HEK293T (cell line): ENCODE data around the gene PRKCE.

Source experiments
- ARNT ChIP-seq: fragments of 450-650 bp; IDR thresholded peaks from 2 replicates; pipeline ENCODE4 v1.6.1; 2017; ENCODE audit warnings: mild to moderate bottlenecking
- BHLHE40 ChIP-seq: fragments of 450-650 bp; IDR thresholded peaks from 2 replicates; pipeline ENCODE4 v1.6.1; 2016; ENCODE audit warnings: mild to moderate bottlenecking, moderate library complexity, borderline replicate concordance
- ELF4 ChIP-seq: fragments of 450-650 bp; IDR thresholded peaks from 2 replicates; pipeline ENCODE4 v1.6.1; 2017; ENCODE audit warnings: antibody characterized with exemption
- FOXA1 ChIP-seq: fragments of 450-650 bp; IDR thresholded peaks from 2 replicates; pipeline ENCODE4 v1.6.1; 2016; ENCODE audit warnings: mild to moderate bottlenecking
- FOXK2 ChIP-seq: fragments of 450-650 bp; IDR thresholded peaks from 2 replicates; pipeline ENCODE4 v1.6.1; 2016; ENCODE audit warnings: mild to moderate bottlenecking
- FOXM1 ChIP-seq: fragments of 450-650 bp; IDR thresholded peaks from 2 replicates; pipeline ENCODE4 v1.6.1; 2017; ENCODE audit warnings: mild to moderate bottlenecking, borderline replicate concordance
- HDGF ChIP-seq: fragments of 450-650 bp; IDR thresholded peaks from 2 replicates; pipeline ENCODE4 v1.6.1; 2017; ENCODE audit warnings: antibody characterized with exemption, borderline replicate concordance
- LEF1 ChIP-seq: fragments of 450-650 bp; IDR thresholded peaks from 2 replicates; pipeline ENCODE4 v1.6.1; 2017; ENCODE audit warnings: mild to moderate bottlenecking, borderline replicate concordance
- NFRKB ChIP-seq: fragments of 450-650 bp; IDR thresholded peaks from 2 replicates; pipeline ENCODE4 v1.6.1; 2016; ENCODE audit warnings: mild to moderate bottlenecking, moderate library complexity
- SP1 ChIP-seq: fragments of 450-650 bp; IDR thresholded peaks from 2 replicates; pipeline ENCODE4 v1.6.1; 2017
- ZNF384 ChIP-seq: fragments of 450-650 bp; IDR thresholded peaks from 2 replicates; pipeline ENCODE4 v1.6.1; 2016
- TF ChIP-seq, protein P1 (sequence below): fragments of 450-650 bp; IDR thresholded peaks from 2 replicates; pipeline ENCODE4 v1.6.1; 2016

DNA sequence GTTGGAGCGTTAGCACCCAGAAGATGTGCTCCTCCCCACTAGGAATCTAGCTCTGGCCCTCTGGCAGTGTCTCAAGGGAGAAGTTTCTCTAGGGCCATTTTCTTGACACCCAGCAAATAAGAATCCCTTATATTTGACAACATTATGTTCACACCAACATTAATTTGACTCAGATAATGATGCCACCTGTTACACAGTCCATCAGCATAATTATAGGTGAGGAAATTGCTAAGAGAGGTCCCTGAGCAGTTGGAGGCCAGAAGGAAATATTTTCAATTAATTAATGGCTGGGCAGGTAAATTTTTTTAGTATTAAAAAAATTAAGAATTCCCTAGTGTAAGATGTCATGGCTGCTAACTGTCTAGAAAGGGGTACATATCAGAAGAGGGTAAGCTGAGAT, 36.5 kb downstream of the PRKCE start:
- no peak for TF ChIP-seq ZNF384
- TF ChIP-seq ELF4 = no peak
- no peak for TF ChIP-seq SP1
- TF ChIP-seq, protein P1, sequence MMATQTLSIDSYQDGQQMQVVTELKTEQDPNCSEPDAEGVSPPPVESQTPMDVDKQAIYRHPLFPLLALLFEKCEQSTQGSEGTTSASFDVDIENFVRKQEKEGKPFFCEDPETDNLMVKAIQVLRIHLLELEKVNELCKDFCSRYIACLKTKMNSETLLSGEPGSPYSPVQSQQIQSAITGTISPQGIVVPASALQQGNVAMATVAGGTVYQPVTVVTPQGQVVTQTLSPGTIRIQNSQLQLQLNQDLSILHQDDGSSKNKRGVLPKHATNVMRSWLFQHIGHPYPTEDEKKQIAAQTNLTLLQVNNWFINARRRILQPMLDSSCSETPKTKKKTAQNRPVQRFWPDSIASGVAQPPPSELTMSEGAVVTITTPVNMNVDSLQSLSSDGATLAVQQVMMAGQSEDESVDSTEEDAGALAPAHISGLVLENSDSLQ = no peak
- no peak for TF ChIP-seq FOXA1
- TF ChIP-seq FOXK2 = no peak
- TF ChIP-seq FOXM1 = no peak
- TF ChIP-seq NFRKB = no peak
- TF ChIP-seq ARNT = no peak
- no peak for TF ChIP-seq LEF1
- no peak for TF ChIP-seq HDGF
- TF ChIP-seq BHLHE40 = no peak
